Measurements from ENCODE around the gene RPH3AL.

Gene RPH3AL

GRCh38 chr17:238071-238963, 114.3 kb downstream of the RPH3AL start:
- no peak for TF ChIP-seq GATA2 (IDR thresholded peaks at IDR 0.05; ENCODE audit: low read depth, low read length)
- no peak for TF ChIP-seq GATA3 (IDR thresholded peaks at IDR 0.05; ENCODE audit: low read depth, low read length)

- TF ChIP-seq GATA2 (IDR thresholded peaks at IDR 0.05; ENCODE audit: low read depth, low read length) = no peak
- TF ChIP-seq GATA3 (IDR thresholded peaks at IDR 0.05; ENCODE audit: low read depth, low read length) = no peak
Measured at GRCh38 chr17:237406-237955, 115.1 kb downstream of the RPH3AL start.

GRCh38 chr17:236641-237405, 115.8 kb downstream of the RPH3AL start:
- TF ChIP-seq GATA2 (IDR thresholded peaks at IDR 0.05; ENCODE audit: low read depth, low read length) (no peak), GATA3 (IDR thresholded peaks at IDR 0.05; ENCODE audit: low read depth, low read length) (no peak)

- no peak for TF ChIP-seq GATA3 (IDR thresholded peaks at IDR 0.05; ENCODE audit: low read depth, low read length)
- no peak for TF ChIP-seq GATA2 (IDR thresholded peaks at IDR 0.05; ENCODE audit: low read depth, low read length)
Measured at GRCh38 chr17:235831-236640, 116.6 kb downstream of the RPH3AL start.

GRCh38 chr17:233473-233941, 119.1 kb downstream of the RPH3AL start:
- TF ChIP-seq GATA3 (IDR thresholded peaks at IDR 0.05; ENCODE audit: low read depth, low read length) (no peak), GATA2 (IDR thresholded peaks at IDR 0.05; ENCODE audit: low read depth, low read length) (no peak)

GRCh38 chr17:231966-232807, 120.4 kb downstream of the RPH3AL start:
- TF ChIP-seq GATA3 (IDR thresholded peaks at IDR 0.05; ENCODE audit: low read depth, low read length) (no peak), GATA2 (IDR thresholded peaks at IDR 0.05; ENCODE audit: low read depth, low read length) (no peak)

GRCh38 chr17:231191-231965, 121.2 kb downstream of the RPH3AL start:
- TF ChIP-seq GATA2 (IDR thresholded peaks at IDR 0.05; ENCODE audit: low read depth, low read length) = no peak
- TF ChIP-seq GATA3 (IDR thresholded peaks at IDR 0.05; ENCODE audit: low read depth, low read length) = no peak

- TF ChIP-seq GATA3 (IDR thresholded peaks at IDR 0.05; ENCODE audit: low read depth, low read length) = no peak
- no peak for TF ChIP-seq GATA2 (IDR thresholded peaks at IDR 0.05; ENCODE audit: low read depth, low read length)
Measured at GRCh38 chr17:230395-230770, 122.2 kb downstream of the RPH3AL start.

- TF ChIP-seq GATA2 (IDR thresholded peaks at IDR 0.05; ENCODE audit: low read depth, low read length) (no peak), GATA3 (IDR thresholded peaks at IDR 0.05; ENCODE audit: low read depth, low read length) (no peak)
Measured at GRCh38 chr17:229709-230394, 122.8 kb downstream of the RPH3AL start.

- TF ChIP-seq GATA3 (IDR thresholded peaks at IDR 0.05; ENCODE audit: low read depth, low read length) (no peak), GATA2 (IDR thresholded peaks at IDR 0.05; ENCODE audit: low read depth, low read length) (no peak)
Measured at GRCh38 chr17:228951-229708, 123.5 kb downstream of the RPH3AL start.

Measured in SH-SY5Y (cell line).